ENCODE results near the gene MEI1. TPM values are rescaled to one million over a fixed set of nuclear protein-coding genes. Genes with fewer than 3 reads are reported as not detected.

Gene MEI1
- total RNA-seq, 4 donors from 2014 or later: 0.29 TPM; not detected in 3

- DNase-seq (no peak), ATAC-seq (no peak)
- no peak overlapping the region for H3K27ac ChIP-seq
- no peaks in the 10 kb centered on the region for H3K4me1 ChIP-seq
- H3K36me3 ChIP-seq: no peaks in the 10 kb centered on the region
- no peak for TF ChIP-seq CTCF (IDR thresholded peaks at IDR 0.05 in 4 of 5, conservative IDR thresholded peaks at IDR 0.05 in 1 of 5)
- no peak for TF ChIP-seq POLR2A (IDR thresholded peaks at IDR 0.05)
- H3K9me3 ChIP-seq: no peaks in the 10 kb centered on the region
- in situ Hi-C loops (cut with MboI; ENCODE audit: low sequenced_read_pairs in 4 of 4): no loop called here
- intact Hi-C loops (cut with DNase I; ENCODE audit: low total_unique reads): loop anchor here (1.0 to 5.0 kb wide), 2 partner anchors 56 to 195 kb away; partner anchors contain the start of gene CCDC134
- H3K4me3 ChIP-seq: no peak overlapping the region
- H3K27me3 ChIP-seq: no peaks in the 10 kb centered on the region
These were observed 46.7 kb downstream of the MEI1 start for GRCh38 chr22:41745968-41746367.

- in situ Hi-C loops (cut with MboI; ENCODE audit: low sequenced_read_pairs in 4 of 4): no loop called here
- Histone ChIP-seq H3K36me3 (no peaks in the 10 kb centered on the region), H3K4me1 (no peaks in the 10 kb centered on the region), H3K9me3 (no peaks in the 10 kb centered on the region), H3K27me3 (no peaks in the 10 kb centered on the region), H3K27ac (no peak overlapping the region), H3K4me3 (no peak overlapping the region)
- DNase-seq (peak; percentile 49 to 67), ATAC-seq (peak; percentile 82 to 97)
- peak; percentile 47 to 76 (median 65) for TF ChIP-seq CTCF (IDR thresholded peaks at IDR 0.05 in 4 of 5, conservative IDR thresholded peaks at IDR 0.05 in 1 of 5)
- no peak for TF ChIP-seq POLR2A (IDR thresholded peaks at IDR 0.05)
- intact Hi-C loops (cut with DNase I; ENCODE audit: low total_unique reads): loop anchor here (1.0 to 5.0 kb wide), 2 partner anchors 56 to 195 kb away; partner anchors contain the start of gene CCDC134
These were observed 47.5 kb downstream of the MEI1 start for GRCh38 chr22:41746567-41747400.

GRCh38 chr22:41752011-41752970 lies 53.0 kb downstream of the MEI1 start:
- no peaks in the 10 kb centered on the region for H3K4me1 ChIP-seq
- H3K9me3 ChIP-seq: no peaks in the 10 kb centered on the region
- intact Hi-C loops (cut with DNase I; ENCODE audit: low total_unique reads) (no loop called here), in situ Hi-C loops (cut with MboI; ENCODE audit: low sequenced_read_pairs in 4 of 4) (no loop called here)
- ATAC-seq: no peak
- no peaks in the 10 kb centered on the region for H3K36me3 ChIP-seq
- no peak for TF ChIP-seq CTCF (IDR thresholded peaks at IDR 0.05 in 4 of 5, conservative IDR thresholded peaks at IDR 0.05 in 1 of 5)
- TF ChIP-seq POLR2A (IDR thresholded peaks at IDR 0.05): no peak
- no peak for DNase-seq
- no peak overlapping the region for H3K27ac ChIP-seq
- no peaks in the 10 kb centered on the region for H3K27me3 ChIP-seq
- no peak overlapping the region for H3K4me3 ChIP-seq

GRCh38 chr22:41753984-41754383 lies 54.7 kb downstream of the MEI1 start:
- intact Hi-C loops (cut with DNase I; ENCODE audit: low total_unique reads): no loop called here
- Histone ChIP-seq H3K27me3 (no peaks in the 10 kb centered on the region), H3K4me3 (no peak overlapping the region), H3K36me3 (no peaks in the 10 kb centered on the region), H3K4me1 (no peaks in the 10 kb centered on the region), H3K27ac (no peak overlapping the region), H3K9me3 (no peaks in the 10 kb centered on the region)
- in situ Hi-C loops (cut with MboI; ENCODE audit: low sequenced_read_pairs in 4 of 4): no loop called here
- no peak for ATAC-seq
- no peak for DNase-seq
- TF ChIP-seq POLR2A (IDR thresholded peaks at IDR 0.05) (no peak), CTCF (IDR thresholded peaks at IDR 0.05 in 4 of 5, conservative IDR thresholded peaks at IDR 0.05 in 1 of 5) (no peak)

Data from gastrocnemius medialis (tissue), 4 donors.